Adipocyte (in vitro differentiated cells): ENCODE results near the gene PITPNM2.
"Not testable (repeated sequence)": the region's sequence is repeated elsewhere in the genome, so short reads cannot be mapped to it uniquely, and the experiment has no call there.

ENCODE experiments used
- DNase-seq: peaks from one replicate; pipeline ENCODE4 v3.0.0-alpha.2; 2015; ENCODE audit warnings: low read depth
- H3K27me3 ChIP-seq: replicated peaks from 2 replicates; pipeline ENCODE4 v1.7.0; 2013; ENCODE audit warnings: mild to moderate bottlenecking, low read length, moderate library complexity; ENCODE audit not compliant: control insufficient read depth, insufficient read depth
- H3K36me3 ChIP-seq: 2 replicates; pipeline ENCODE4 v1.7.0; 2013; ENCODE audit warnings: low read length, mild to moderate bottlenecking, moderate library complexity; ENCODE audit not compliant: control insufficient read depth, insufficient read depth, severe bottlenecking
- H3K4me1 ChIP-seq: 2 replicates; pipeline ENCODE4 v1.7.0; 2013; ENCODE audit warnings: mild to moderate bottlenecking, low read length, moderate library complexity; ENCODE audit not compliant: control insufficient read depth, insufficient read depth
- H3K4me3 ChIP-seq: 2 replicates; pipeline ENCODE4 v1.7.0; 2013; ENCODE audit warnings: mild to moderate bottlenecking, low read length, moderate library complexity
- H3K9ac ChIP-seq: 2 replicates; pipeline ENCODE4 v1.7.0; 2013; ENCODE audit warnings: mild to moderate bottlenecking, low read length, moderate library complexity
- H3K9me3 ChIP-seq: 2 replicates; pipeline ENCODE4 v1.7.0; 2013; ENCODE audit warnings: mild to moderate bottlenecking, low read length, moderate library complexity; ENCODE audit not compliant: control insufficient read depth

The PITPNM2 gene

GRCh38 chr12:123104094-123104493 is 46.8 kb downstream of the PITPNM2 start:
- H3K27me3 ChIP-seq, H3K4me3 ChIP-seq, H3K9me3 ChIP-seq, DNase-seq, H3K36me3 ChIP-seq, H3K9ac ChIP-seq: not testable (repeated sequence)
- H3K4me1 ChIP-seq: peaks cover 11% of the 10 kb centered on the region

GRCh38 chr12:123102781-123103503 is 47.9 kb downstream of the PITPNM2 start:
- Histone ChIP-seq H3K4me3 (no peak overlapping the region), H3K4me1 (no peaks in the 10 kb centered on the region), H3K27me3 (no peaks in the 10 kb centered on the region), H3K36me3 (peaks cover 9% of the 10 kb centered on the region), H3K9ac (no peak overlapping the region), H3K9me3 (no peaks in the 10 kb centered on the region)
- no peak for DNase-seq

- H3K9me3 ChIP-seq: no peaks in the 10 kb centered on the region
- H3K4me1 ChIP-seq: no peaks in the 10 kb centered on the region
- peaks cover 9% of the 10 kb centered on the region for H3K36me3 ChIP-seq
- no peak for DNase-seq
- H3K9ac ChIP-seq: no peak overlapping the region
- H3K4me3 ChIP-seq: no peak overlapping the region
- H3K27me3 ChIP-seq: no peaks in the 10 kb centered on the region
These were observed 48.5 kb downstream of the PITPNM2 start for GRCh38 chr12:123102366-123102765.

- Histone ChIP-seq H3K4me1 (no peaks in the 10 kb centered on the region), H3K9me3 (no peaks in the 10 kb centered on the region), H3K36me3 (peaks cover 9% of the 10 kb centered on the region), H3K9ac (no peak overlapping the region), H3K27me3 (no peaks in the 10 kb centered on the region), H3K4me3 (no peak overlapping the region)
- no peak for DNase-seq
These were observed 49.4 kb downstream of the PITPNM2 start for GRCh38 chr12:123101526-123101925.
